SK-N-SH treated with all-trans-retinoic acid at 6 μM for 48 hours (cell line): ENCODE data around the gene EGFLAM.

ENCODE experiments used
- ATAC-seq: fragments of 200-7000 bp; cut with Tn5 transposase; 3 replicates; pipeline ENCODE4 v1.9.1; 2020; ENCODE audit warnings: mild to moderate bottlenecking, moderate library complexity
- ARNTL ChIP-seq: fragments of 450-650 bp; formaldehyde crosslinking; IDR thresholded peaks from 2 replicates; pipeline ENCODE4 v1.5.0; 2020; ENCODE audit warnings: low read depth, mild to moderate bottlenecking, moderate library complexity, borderline replicate concordance
- BACH2 ChIP-seq: fragments of 250-450 bp; sonication (Bioruptor Pico); IDR thresholded peaks from 2 replicates; pipeline ENCODE4 v1.9.0; 2021; ENCODE audit warnings: mild to moderate bottlenecking, borderline replicate concordance
- CREB5 ChIP-seq: fragments of 250-450 bp; sonication (Bioruptor Pico); IDR thresholded peaks from 2 replicates; pipeline ENCODE4 v1.5.1; 2020; ENCODE audit warnings: low read depth, mild to moderate bottlenecking, moderate library complexity
- CSDC2 ChIP-seq: fragments of 250-450 bp; sonication (Bioruptor Pico); IDR thresholded peaks from 2 replicates; pipeline ENCODE4 v1.5.0; 2020; ENCODE audit warnings: mild to moderate bottlenecking, moderate library complexity
- ESRRG ChIP-seq: fragments of 250-450 bp; sonication (Bioruptor Pico); IDR thresholded peaks from 2 replicates; pipeline ENCODE4 v1.6.1; 2021; ENCODE audit warnings: mild to moderate bottlenecking
- ISL1 ChIP-seq: fragments of 250-450 bp; sonication (Bioruptor Pico); IDR thresholded peaks from 2 replicates; pipeline ENCODE4 v2.1.2; 2022; ENCODE audit warnings: mild to moderate bottlenecking, moderate library complexity
- OSR1 ChIP-seq: fragments of 250-450 bp; sonication (Bioruptor Pico); IDR thresholded peaks from 2 replicates; pipeline ENCODE4 v1.8.0; 2022; ENCODE audit warnings: moderate library complexity, mild to moderate bottlenecking, inconsistent platforms
- PATZ1 ChIP-seq: fragments of 250-450 bp; sonication (Bioruptor Pico); IDR thresholded peaks from 2 replicates; pipeline ENCODE4 v1.8.0; 2020; ENCODE audit warnings: mild to moderate bottlenecking, moderate library complexity, borderline replicate concordance
- PPARA ChIP-seq: fragments of 250-450 bp; sonication (Bioruptor Pico); IDR thresholded peaks from 2 replicates; pipeline ENCODE4 v1.5.0; 2020; ENCODE audit warnings: mild to moderate bottlenecking, borderline replicate concordance
- RARB ChIP-seq: fragments of 250-450 bp; sonication (Bioruptor Pico); IDR thresholded peaks from 2 replicates; pipeline ENCODE4 v1.8.0; 2021; ENCODE audit warnings: mild to moderate bottlenecking, moderate library complexity
- SNAI2 ChIP-seq: fragments of 250-450 bp; sonication (Bioruptor Pico); IDR thresholded peaks from 2 replicates; pipeline ENCODE4 v1.5.0; 2020; ENCODE audit warnings: mild to moderate bottlenecking, moderate library complexity
- TCF4 ChIP-seq: fragments of 250-450 bp; sonication (Bioruptor Pico); IDR thresholded peaks from 2 replicates; pipeline ENCODE4 v1.8.0; 2021; ENCODE audit warnings: mild to moderate bottlenecking, moderate library complexity, borderline replicate concordance
- TOX ChIP-seq: fragments of 250-450 bp; sonication (Bioruptor Pico); IDR thresholded peaks from 2 replicates; pipeline ENCODE4 v1.8.0; 2021; ENCODE audit warnings: mild to moderate bottlenecking, moderate library complexity, borderline replicate concordance
- ZC3H10 ChIP-seq: fragments of 250-450 bp; sonication (Bioruptor Pico); IDR thresholded peaks from 2 replicates; pipeline ENCODE4 v1.5.1; 2021; ENCODE audit warnings: mild to moderate bottlenecking, moderate library complexity
- ZFP3 ChIP-seq: fragments of 250-450 bp; sonication (Bioruptor Pico); IDR thresholded peaks from 2 replicates; pipeline ENCODE4 v1.5.0; 2020; ENCODE audit warnings: mild to moderate bottlenecking, moderate library complexity
- ZFP30 ChIP-seq: fragments of 450-650 bp; formaldehyde crosslinking; IDR thresholded peaks from 2 replicates; pipeline ENCODE4 v1.5.0; 2022; ENCODE audit warnings: mild to moderate bottlenecking, moderate library complexity
- ZNF565 ChIP-seq: fragments of 450-650 bp; formaldehyde crosslinking; conservative IDR thresholded peaks from 2 replicates; pipeline ENCODE4 v1.5.0; 2020; ENCODE audit warnings: low read depth, mild to moderate bottlenecking, moderate library complexity
- ZNF70 ChIP-seq: fragments of 450-650 bp; formaldehyde crosslinking; IDR thresholded peaks from 2 replicates; pipeline ENCODE4 v1.5.0; 2020; ENCODE audit warnings: mild to moderate bottlenecking, moderate library complexity
- ZNF8 ChIP-seq: fragments of 450-650 bp; formaldehyde crosslinking; IDR thresholded peaks from 2 replicates; pipeline ENCODE4 v1.5.0; 2020; ENCODE audit warnings: mild to moderate bottlenecking, moderate library complexity
- TF ChIP-seq, protein P1 (sequence below): fragments of 250-450 bp; sonication (Bioruptor Pico); IDR thresholded peaks from 2 replicates; pipeline ENCODE4 v1.5.1; 2021; ENCODE audit warnings: mild to moderate bottlenecking, moderate library complexity
- TF ChIP-seq, protein P2 (sequence below): fragments of 250-450 bp; sonication (Bioruptor Pico); IDR thresholded peaks from 2 replicates; pipeline ENCODE4 v1.8.0; 2021; ENCODE audit warnings: low read depth, mild to moderate bottlenecking, moderate library complexity, borderline replicate concordance

The EGFLAM gene

DNA sequence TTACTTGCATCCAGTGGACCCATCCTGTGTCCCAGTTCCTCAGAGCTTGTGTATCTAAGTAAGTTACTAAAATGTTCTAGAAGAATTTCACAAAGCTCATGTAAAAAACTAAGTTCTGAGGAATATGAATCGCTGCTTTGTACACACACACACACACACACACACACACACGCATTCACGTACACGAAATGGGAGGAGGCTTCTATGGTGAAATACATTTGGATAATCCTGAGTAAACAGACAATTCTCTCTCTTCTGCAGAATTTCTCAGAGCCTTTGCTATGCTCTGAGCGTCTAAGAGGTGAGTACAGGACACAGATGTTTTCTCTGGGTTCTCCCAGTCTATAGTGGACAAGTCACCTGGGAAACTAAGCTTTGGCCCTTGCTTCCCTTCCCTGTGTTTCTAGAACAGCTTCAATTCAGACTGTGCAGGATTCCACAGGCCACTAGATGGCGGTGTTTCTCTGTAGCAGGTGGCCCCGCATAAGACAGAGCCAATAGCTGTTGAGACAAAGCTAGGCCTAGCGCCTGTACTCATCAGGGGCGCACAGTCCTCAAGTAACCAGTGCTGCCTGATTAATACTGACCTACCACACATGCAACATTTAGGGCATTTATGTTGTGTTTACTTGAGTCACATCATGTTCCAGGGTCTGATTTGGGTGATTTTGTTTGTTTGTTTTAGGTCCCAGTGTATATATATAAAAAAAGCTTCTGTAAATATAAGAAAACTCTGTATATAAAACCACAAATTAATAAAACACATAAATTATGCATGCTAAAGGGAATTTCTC, 183.3 kb downstream of the EGFLAM start:
- ATAC-seq: peak; percentile 100
- TF ChIP-seq ZFP3 (CRISPR knock-in tag) (no peak), ZNF70 (no peak), OSR1 (CRISPR knock-in tag) (no peak), PATZ1 (no peak), SNAI2 (CRISPR knock-in tag) (no peak), CREB5 (CRISPR knock-in tag) (no peak), PPARA (CRISPR knock-in tag) (no peak), RARB (CRISPR knock-in tag) (no peak), ZNF8 (CRISPR knock-in tag) (no peak), ZC3H10 (CRISPR knock-in tag) (no peak), ZNF565 (CRISPR knock-in tag) (no peak), ISL1 (no peak), CSDC2 (CRISPR knock-in tag) (no peak), TOX (no peak)
- TF ChIP-seq, all 23 proteins: peak for 0

DNA sequence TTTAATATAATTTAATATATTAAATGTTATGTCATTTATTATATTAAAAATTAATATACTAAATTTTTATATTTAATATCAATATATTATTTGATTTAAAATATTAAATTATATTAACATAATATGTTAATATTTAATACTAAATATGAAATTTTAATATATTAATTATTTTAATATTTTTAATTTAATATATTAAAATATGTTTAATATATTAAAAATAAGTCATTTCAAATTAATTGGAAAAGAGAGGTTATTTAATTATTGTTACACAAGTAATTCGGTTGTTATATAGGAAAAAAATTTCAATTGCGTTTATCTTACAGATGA, 183.9 kb downstream of the EGFLAM start:
- TF ChIP-seq RARB (CRISPR knock-in tag) (no peak), ZNF70 (no peak), TCF4 (no peak)
- ATAC-seq: no peak

- TF ChIP-seq, protein P1, sequence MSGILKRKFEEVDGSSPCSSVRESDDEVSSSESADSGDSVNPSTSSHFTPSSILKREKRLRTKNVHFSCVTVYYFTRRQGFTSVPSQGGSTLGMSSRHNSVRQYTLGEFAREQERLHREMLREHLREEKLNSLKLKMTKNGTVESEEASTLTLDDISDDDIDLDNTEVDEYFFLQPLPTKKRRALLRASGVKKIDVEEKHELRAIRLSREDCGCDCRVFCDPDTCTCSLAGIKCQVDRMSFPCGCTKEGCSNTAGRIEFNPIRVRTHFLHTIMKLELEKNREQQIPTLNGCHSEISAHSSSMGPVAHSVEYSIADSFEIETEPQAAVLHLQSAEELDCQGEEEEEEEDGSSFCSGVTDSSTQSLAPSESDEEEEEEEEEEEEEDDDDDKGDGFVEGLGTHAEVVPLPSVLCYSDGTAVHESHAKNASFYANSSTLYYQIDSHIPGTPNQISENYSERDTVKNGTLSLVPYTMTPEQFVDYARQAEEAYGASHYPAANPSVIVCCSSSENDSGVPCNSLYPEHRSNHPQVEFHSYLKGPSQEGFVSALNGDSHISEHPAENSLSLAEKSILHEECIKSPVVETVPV (CRISPR knock-in tag): no peak
- TF ChIP-seq PATZ1: no peak
- TF ChIP-seq TOX: no peak
- TF ChIP-seq OSR1 (CRISPR knock-in tag): no peak
- no peak for TF ChIP-seq ISL1
- no peak for TF ChIP-seq ZFP30 (CRISPR knock-in tag)
- TF ChIP-seq ARNTL (CRISPR knock-in tag): no peak
- TF ChIP-seq CREB5 (CRISPR knock-in tag): no peak
- TF ChIP-seq BACH2 (CRISPR knock-in tag): no peak
- ATAC-seq: no peak
Observed at GRCh38 chr5:38443390-38443789, 185.0 kb downstream of the EGFLAM start.

DNA sequence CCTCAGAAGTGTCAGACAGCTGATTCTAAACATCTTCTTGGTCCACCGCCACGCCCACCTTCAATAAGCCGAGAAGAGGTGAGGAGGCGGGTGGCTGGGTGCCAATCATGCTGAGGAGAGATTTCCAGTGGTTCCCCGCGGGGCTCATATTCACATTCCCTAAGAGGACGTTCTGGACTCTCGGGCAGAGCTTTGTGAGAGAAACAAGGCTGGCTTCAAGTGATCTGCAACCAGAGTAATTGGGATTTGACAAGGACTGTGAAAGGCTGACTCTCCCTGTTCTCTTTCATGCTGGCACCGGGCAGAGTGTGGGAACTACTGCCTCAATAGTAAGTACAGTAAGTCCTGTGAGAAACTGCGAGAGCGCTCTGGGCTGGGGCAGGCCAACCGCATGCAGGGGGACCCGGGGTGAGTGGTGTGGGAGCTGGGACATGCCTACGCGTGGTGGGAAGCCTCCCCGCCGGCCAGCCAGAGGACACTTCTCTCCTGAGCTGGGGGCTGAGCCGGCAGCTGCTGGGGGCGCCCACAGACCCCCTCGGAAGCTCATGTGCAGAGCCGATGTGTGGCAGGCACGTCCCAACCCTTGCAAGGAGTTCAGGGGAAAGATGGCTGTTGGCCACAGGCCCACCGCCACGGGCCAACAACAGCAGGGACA, 187.1 kb downstream of the EGFLAM start:
- ATAC-seq: no peak
- TF ChIP-seq ESRRG (CRISPR knock-in tag) (no peak), PATZ1 (no peak), TOX (no peak), ZFP30 (CRISPR knock-in tag) (no peak), ZFP3 (CRISPR knock-in tag) (no peak), ZNF8 (CRISPR knock-in tag) (no peak), ZNF565 (CRISPR knock-in tag) (no peak), CREB5 (CRISPR knock-in tag) (no peak)
- TF ChIP-seq, protein P2, sequence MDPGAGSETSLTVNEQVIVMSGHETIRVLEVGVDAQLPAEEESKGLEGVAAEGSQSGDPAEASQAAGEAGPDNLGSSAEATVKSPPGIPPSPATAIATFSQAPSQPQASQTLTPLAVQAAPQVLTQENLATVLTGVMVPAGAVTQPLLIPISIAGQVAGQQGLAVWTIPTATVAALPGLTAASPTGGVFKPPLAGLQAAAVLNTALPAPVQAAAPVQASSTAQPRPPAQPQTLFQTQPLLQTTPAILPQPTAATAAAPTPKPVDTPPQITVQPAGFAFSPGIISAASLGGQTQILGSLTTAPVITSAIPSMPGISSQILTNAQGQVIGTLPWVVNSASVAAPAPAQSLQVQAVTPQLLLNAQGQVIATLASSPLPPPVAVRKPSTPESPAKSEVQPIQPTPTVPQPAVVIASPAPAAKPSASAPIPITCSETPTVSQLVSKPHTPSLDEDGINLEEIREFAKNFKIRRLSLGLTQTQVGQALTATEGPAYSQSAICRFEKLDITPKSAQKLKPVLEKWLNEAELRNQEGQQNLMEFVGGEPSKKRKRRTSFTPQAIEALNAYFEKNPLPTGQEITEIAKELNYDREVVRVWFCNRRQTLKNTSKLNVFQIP (CRISPR knock-in tag): no peak
